Fibroblast of peridontal ligament (primary cell): ENCODE measurements around the gene FRMD3.
A peak's percentile ranks its signal among the peaks of the same experiment; 100 is the strongest.

Experiments used
- DNase-seq: peaks from one replicate; pipeline ENCODE4 v3.0.0-alpha.2; 2010; ENCODE audit errors: extremely low read depth

FRMD3 gene

DNA sequence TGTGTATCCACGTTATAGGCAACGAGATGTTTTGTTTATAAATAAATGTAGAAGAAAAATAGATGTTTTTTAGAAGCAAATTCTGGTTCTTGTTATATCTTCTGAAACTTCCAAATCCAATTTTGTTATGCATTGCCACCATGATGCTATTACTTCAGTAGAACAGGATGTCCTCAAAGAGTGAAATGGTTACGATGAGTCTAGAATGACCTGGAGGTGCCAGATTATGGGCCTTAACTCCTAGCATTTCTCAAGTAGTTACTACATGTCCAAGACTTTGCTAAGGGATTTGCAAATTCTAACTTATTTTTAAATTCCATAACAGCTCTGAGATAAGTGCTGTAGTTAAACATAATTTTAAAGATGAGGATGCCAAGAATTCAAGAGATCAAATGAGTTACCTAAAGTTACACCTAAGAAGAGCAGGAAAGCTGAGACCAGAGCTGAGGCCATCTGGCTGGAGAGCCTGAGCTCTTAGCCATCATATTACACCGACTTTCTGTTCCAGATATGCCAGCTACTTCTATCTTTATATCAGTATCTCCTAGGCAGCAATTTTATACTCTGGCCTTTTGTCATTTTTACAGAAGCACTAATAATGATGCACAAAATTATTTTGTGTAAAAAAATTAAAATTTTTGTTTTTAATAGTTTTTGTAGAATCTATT, 302.0 kb downstream of the FRMD3 start:
- DNase-seq = no peak

DNA sequence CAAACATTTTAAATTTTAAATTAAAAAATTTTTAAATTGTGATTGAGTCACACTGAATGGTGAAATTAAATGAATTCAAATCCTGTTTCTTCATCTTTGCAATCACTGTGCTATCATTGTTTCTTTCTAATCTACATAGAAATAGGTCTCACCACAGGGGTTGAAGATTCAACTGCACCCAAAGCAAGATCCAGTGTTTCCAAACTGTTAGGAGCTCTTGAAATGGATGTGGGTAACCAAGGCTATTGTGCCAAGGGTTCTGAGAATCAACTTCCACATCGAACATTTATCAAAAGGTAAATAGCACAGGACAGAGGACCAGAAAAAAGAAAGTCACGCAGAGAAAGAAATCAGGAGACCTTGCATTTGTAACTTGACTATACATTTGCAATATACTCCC, 302.7 kb downstream of the FRMD3 start:
- no peak for DNase-seq

DNA sequence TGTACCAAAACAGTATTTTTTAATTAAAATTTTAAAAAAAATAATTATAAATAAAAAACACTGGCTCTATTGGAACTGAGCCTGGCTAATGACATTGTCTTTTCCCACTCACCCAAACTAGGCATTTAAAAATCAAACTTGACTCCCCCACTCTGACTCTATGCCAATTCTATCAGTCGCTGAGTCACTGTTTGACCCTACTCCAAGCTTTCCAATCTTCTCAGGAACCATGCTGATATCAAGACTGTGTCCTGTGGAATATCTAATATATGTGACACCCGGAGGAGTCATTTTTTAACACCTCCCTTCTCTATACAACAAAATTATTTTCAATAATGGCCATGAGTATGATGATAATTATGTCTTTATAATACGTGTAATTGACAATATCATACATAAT, 303.7 kb downstream of the FRMD3 start:
- DNase-seq = no peak

DNA sequence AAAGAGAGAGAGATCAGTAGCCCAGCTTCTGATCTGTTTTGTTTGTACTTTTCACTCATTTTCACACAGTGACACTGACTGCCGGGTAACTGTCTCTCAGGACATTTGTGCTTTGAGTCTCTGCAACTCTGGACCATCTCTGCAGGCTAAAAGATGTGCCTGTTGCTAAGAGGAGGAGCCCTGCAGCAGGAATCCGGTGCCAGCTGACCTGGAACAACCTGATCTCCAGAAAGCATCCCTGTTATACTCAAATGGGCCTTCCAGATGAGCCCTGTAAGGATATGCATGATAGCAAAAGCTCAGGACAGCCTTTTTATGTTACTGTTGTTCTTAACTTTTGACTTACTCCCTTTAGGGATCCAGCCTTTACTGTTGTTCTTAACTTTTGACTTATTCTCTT, 304.6 kb downstream of the FRMD3 start:
- DNase-seq = no peak

DNA sequence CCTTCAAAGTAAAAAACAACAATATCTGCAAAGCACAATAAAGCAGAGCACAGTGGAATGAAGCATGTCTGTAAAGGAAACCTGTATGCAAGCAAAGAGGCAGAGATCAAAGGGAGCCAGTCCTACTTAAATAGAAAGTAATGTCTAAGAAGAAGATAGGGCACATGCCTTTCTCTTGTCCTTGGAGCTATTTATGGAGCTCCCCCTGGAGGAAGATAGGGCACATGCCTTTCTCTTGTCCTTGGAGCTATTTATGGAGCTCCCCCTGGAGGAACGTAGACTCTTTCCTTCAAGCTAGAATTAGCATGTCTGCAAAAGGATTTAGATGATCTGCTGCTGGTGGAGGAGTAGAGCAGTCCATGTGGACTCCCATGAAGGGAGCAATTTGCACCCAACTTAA, 307.2 kb downstream of the FRMD3 start:
- no peak for DNase-seq

DNA sequence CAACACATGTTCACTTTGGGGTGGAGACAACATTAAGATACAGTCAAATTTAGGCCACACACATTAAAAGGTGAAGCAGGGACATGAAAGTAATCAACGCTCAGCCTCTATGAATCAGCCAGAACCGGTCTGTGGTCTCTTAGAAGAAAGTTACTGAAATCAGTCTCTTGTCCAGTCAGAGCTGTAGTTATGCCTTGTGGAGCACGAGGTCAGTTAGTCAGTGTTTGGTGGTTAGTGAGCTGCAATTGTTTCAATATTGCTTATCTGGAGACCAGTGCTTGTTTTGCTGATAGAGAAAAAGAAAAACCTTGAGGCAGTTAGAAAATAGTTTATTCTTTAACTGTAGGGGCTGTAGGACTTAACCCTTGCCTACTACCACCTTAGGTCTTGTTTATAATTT, 317.5 kb downstream of the FRMD3 start:
- peak; percentile 42 for DNase-seq

DNA sequence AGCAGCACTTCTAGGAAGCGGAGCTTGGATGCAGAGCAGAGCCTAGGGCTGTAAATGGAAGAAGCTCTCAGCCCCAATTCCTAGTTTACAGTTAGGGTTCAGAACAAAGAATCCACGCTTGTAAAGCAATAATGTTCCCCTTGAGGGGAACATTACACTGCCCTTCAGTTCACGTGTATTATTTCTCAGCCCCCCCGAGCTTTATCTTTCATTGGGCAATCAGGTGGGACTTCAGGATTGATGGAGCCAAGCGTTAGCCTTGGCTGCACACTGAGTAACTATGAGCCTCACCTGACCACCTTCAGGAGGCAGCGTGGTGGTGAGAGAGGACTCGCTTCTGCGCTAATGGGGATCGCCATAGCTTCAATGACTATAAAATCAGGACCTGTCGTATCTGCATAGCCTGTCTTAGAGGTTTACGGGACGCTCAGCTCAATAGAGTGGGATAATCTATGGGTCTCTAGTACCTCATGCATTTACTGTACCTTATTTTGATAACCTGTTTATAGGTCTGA, 318.2 kb downstream of the FRMD3 start:
- DNase-seq = peak; percentile 1

DNA sequence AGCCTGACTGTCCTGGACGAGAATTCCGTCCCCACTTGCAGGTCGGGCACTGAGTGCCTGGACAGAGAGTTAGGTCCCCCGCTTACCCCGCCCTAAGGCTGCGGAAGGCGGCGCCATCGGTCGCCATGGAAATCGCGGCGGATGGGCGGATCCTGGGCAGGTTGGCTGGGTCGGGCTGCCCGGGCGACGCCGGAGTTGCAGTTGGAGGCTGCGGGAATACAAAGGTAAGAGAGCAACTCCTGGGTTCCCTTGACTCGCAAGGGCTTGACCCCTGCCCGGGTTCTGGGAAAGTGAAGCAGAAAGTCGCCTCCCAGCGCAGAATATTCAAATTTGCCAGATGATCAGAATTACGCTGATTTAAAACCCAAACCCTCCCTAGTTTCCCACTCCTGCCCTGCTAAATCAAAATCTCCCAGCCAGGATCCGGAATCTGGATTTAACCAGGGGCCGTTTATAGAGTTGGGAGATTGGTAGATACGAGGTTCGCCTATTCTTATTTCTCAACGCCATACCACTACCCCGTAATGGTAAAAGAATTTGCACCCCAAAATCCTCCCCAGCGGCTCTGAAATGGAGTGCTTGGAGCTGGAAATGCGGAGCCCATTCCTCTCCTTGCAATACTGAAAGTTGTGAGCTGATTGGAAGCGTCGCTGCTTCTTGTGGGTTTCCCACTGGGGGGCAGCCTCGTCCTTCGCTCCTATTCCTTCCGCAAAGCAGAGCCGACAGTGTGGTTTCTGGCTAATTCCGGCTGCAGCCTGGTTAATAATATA, 318.9 kb downstream of the FRMD3 start:
- DNase-seq = peak; percentile 64

DNA sequence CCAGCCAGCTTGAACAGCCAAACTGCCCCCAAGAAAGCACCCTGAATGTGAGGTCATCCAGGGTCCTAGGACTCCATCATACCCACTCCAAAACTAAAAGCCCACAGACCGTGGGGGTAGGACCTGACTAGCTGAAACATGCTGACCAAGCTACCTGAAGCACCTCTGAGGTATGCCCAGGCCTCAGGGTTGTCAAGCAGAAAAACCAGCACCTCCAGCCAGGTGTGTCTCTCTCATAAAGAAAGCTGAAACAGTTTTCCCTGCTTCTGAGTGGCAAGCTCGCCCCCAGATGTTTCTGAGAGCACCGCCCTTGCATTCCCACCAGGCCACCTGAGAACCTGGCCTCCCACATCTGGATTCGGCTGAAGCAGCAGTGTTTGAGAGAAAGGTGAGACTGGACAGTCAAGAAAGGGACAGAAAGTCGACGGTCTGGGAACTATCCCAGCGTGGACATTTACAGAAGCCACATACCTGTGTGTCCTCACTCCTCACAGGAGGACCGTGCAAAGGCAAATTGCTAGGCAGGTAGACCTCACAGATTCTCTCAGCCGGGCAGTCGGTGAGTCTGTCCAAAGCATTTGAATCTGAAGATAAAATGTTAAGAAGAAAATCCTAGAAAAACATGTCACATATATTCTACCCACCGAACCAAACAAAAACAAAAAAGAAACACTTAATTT, 319.6 kb downstream of the FRMD3 start:
- DNase-seq = no peak

DNA sequence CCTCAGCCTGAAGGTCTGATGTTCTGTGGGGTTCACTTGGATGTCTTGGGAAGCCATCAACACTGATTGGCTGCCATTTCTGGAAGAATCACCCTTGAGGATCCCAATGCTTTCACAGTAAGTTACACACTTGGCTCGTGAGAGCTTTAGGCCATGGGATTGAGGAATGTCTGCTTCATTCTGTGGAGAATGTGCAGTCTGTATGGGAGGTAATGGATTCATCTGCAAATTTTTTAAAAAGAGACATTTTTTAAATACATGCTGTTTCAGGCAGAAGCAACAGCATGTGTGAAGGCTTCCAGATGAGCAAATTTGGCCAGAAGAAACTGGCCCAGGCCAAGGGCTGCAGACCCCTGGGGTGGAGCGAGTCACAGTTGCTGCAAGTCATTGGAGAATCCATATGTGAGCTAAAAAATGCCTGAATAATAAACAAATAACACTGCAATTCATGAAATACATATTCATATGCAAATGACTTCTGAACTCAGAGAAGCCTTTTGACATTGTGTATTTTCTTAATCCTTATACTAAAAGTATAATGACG, 328.9 kb downstream of the FRMD3 start:
- DNase-seq = no peak

DNA sequence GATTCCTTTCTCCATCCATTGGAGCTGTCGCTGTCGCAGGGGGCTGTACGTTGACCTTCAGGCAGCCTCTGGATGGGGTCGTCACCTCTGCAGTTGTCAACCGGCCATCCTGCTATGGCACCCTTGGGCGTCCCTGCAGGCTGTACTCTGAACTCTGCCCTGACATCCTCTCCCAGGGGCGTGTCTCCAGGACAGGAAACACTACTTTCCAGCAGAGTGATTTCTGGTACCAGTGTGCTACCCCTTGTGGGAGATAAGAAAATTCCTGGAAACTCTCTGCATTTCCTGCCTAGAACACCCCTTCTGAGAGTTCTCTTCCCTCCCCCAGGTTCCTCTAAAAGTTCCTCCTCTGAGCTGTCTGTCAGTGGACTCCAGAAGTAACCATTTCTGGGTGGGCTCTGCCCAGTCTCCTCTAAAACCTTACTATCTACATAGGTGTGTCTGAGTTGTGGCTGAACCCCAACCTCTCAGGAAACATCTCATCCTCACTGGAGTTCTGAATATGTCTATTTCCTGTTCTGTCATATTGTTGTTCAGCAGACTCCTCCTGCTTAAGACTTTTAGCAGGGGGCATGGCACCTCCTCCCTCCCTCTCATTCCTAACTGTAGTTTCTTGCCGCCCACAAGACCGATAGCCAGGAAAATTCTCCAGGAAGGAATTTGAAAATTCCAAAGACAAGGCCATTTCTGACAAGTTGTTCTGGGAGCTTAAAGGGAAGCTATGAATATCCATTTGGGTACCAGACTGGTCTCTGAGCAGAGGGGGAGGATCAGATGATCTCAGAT, 329.9 kb downstream of the FRMD3 start:
- no peak for DNase-seq

DNA sequence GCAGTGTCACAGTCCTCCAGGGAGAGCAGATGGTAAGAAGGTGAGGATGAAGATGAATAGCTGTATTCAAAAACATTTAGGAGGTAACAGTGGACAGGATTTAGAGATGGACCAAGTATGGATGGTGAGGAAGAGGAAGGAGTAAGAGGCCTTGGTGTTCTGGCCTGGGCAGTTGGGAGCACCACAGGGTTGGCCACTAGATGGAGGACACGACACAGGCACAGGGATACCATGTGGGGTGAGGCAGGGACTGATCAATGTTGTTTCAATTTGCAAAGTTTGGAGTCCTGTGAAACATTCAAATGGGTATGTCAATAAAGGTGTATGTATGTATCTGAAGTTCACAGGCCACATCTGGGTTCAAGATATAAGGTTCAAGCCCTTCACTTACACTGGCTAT, 334.2 kb downstream of the FRMD3 start:
- no peak for DNase-seq

DNA sequence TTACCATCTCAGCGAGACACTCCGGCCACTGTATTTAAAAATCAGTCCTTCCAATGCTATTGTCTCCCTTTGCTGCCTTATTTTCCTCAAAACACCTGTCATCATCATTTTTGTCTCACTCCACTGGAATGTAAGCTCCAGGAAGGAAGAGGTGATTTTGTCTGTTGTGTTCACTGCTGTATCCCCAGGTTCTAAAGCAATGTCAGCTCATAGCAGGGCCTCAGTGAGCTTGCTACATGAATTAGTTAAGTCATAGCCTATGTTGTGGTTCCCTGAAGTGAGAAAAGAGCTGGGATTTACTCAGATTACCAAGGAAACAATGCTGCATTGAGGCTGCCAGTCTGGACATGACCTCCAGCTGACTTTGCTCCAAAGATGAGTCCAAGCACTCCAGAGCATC, 337.7 kb downstream of the FRMD3 start:
- DNase-seq = no peak

DNA sequence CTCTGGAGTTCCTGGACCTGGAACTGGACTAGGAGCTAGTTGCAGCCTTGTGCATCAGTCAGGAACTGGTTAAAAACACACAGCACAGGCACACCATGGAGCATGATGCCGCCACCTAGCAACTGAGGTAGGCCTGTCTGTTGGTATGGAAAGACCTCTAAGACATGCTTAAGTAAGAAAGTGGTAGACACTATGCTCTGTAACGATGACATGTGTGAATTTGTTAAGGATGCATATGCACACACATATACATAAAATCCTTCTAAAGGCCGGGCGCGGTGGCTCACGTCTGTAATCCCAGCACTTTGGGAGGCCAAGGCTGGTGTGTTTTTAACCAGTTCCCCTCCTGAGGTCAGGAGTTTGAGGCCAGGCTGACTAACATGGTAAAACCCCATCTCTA, 338.4 kb downstream of the FRMD3 start:
- no peak for DNase-seq

DNA sequence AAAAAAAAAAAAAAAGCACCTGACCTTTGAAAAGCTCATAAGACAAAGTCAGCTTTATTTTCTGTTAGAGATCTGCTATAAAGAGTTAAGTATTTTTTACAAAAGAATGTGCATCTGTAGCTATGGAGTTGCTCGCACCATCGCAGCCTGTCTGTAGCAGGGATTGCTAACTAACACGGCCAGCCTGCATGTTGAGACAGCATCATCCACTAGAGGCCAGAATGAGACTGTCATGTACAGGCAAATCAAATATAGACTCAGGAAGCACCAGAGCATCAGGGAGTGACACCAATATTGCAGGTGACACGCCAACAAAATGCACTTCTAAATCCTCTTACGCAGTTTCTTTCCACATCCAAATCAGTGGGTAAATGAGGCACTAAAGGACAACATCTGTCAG, 339.0 kb downstream of the FRMD3 start:
- peak; percentile 39 for DNase-seq

DNA sequence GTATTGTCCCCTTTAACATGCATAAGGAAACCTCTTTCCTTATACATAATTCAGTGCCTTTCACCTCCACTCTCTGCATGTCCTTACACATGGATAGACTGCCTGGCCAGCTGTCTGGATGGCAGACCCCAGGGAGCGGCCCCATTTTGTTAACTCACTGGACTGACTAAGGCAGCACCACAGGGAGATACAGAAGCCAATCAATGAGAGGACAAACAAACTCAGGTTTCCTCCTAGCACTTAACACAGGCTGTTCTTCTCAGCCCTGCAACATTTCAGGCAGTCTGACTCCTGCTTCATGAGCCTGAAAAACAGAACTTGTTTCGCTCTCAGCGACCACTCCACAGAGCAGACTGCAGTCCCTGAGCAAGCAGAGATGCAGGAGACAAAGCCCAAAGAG, 339.8 kb downstream of the FRMD3 start:
- no peak for DNase-seq

DNA sequence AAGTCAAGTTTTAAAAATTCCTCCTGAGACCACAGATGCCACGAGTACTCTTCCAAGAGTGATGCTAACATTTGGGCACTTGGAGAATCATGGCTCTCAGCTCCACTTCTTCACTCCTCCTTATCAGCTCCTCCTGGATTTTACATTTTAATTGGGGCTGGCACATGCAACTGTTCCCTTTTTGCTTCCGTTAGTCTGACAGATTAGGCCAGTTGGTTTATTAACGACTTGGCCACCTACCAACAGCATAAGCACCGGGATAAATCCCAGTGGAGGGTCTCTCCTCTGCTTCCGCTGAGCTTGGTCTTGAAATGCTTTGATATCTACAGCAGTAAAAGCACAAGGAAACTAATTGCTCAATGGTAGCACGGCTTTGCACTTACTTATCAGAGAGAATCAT, 340.6 kb downstream of the FRMD3 start:
- DNase-seq = no peak

DNA sequence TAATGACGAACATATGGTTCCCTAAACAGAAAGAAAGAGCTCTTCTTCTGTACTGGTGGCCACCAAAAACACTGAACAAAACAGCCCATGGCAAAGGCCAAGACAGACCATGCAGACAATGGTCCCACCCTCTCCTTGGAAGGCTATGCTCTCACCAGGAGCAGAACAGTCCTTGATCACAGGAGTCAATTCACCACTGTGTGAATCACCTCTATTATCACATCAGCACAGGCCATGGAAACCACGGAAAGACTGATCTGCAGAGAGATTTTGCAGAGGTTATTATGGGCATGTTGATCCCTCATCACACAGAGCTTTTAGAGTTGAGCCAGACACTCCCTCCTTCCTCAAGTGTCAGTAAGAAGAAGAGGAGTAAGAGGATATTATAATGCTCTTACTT, 341.3 kb downstream of the FRMD3 start:
- no peak for DNase-seq
